Endothelial cell of umbilical vein (primary cell): ENCODE measurements around the gene NR1H4.

Experiments
- EZH2 ChIP-seq: IDR thresholded peaks from 2 replicates; pipeline ENCODE4 v1.6.1; 2012; ENCODE audit warnings: borderline replicate concordance, low read depth, mild to moderate bottlenecking, moderate library complexity, low read length, inconsistent platforms; ENCODE audit not compliant: severe bottlenecking
- FOS ChIP-seq: IDR thresholded peaks from 2 replicates; pipeline ENCODE4 v1.6.1; 2011; ENCODE audit warnings: mild to moderate bottlenecking, low read length, moderate library complexity, borderline replicate concordance; ENCODE audit not compliant: insufficient read depth
- POLR2A ChIP-seq: IDR thresholded peaks from 2 replicates; pipeline ENCODE4 v1.6.1; 2012; ENCODE audit warnings: low read depth, mild to moderate bottlenecking, control low read depth, low read length
- TF ChIP-seq, protein P1 (sequence below), 2 donors: IDR thresholded peaks; 1 replicate in 1 of 2; 2 replicates in 1 of 2; pipeline ENCODE4 v1.5.1; 2011; ENCODE audit warnings: low read length in 2 of 2, mild to moderate bottlenecking in 2 of 2, moderate library complexity in 2 of 2, control low read depth in 1 of 2, inconsistent platforms in 1 of 2, low read depth in 1 of 2; ENCODE audit not compliant: insufficient read depth in 1 of 2; ENCODE audit errors: extremely low read depth in 1 of 2

DNA sequence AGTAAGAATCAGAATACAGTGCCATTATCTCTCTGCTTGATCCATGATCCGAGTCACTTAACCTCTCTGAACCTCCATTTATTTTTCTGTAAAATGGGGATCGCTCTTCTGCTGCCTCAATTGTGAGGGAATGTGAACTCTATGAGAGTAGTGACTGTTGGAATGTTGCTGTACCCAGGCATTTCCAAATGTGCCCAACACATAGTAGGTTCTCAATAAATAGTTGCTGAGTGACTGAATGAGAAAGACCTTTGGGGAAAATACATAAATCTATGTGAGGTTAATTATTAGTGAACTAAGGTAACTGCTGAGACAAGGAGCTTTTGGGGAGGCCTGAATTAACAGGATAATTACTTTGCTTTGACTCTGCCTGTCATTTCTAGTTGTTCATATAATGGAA, 33.9 kb upstream of the NR1H4 start:
- TF ChIP-seq, protein P1, sequence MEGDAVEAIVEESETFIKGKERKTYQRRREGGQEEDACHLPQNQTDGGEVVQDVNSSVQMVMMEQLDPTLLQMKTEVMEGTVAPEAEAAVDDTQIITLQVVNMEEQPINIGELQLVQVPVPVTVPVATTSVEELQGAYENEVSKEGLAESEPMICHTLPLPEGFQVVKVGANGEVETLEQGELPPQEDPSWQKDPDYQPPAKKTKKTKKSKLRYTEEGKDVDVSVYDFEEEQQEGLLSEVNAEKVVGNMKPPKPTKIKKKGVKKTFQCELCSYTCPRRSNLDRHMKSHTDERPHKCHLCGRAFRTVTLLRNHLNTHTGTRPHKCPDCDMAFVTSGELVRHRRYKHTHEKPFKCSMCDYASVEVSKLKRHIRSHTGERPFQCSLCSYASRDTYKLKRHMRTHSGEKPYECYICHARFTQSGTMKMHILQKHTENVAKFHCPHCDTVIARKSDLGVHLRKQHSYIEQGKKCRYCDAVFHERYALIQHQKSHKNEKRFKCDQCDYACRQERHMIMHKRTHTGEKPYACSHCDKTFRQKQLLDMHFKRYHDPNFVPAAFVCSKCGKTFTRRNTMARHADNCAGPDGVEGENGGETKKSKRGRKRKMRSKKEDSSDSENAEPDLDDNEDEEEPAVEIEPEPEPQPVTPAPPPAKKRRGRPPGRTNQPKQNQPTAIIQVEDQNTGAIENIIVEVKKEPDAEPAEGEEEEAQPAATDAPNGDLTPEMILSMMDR (IDR thresholded peaks at IDR 0.05; ENCODE audit: extremely low read depth in 1 of 2, insufficient read depth in 1 of 2, low read depth in 1 of 2, low read length in 2 of 2): no peak
- no peak for TF ChIP-seq EZH2
- no peak for TF ChIP-seq POLR2A
- no peak for TF ChIP-seq FOS
